Colon (tissue), 2 donors: ENCODE results near the gene RILPL1.
"Not testable (repeated sequence)": the region's sequence is repeated elsewhere in the genome, so short reads cannot be mapped to it uniquely, and the experiment has no call there.

Source experiments
- FAIRE-seq: peaks from 2 replicates; lab custom pipeline; 2012; peaks lifted over from hg19 to GRCh38; lab: Jason Lieb, UNC
- donor health status: control.
- donor health status: control.

The RILPL1 gene

GRCh38 chr12:123492339-123493039, 41.0 kb downstream of the RILPL1 start:
- FAIRE-seq, result not testable (repeated sequence)

- no peak for FAIRE-seq
These were observed 42.0 kb downstream of the RILPL1 start for GRCh38 chr12:123491481-123491880.

DNA sequence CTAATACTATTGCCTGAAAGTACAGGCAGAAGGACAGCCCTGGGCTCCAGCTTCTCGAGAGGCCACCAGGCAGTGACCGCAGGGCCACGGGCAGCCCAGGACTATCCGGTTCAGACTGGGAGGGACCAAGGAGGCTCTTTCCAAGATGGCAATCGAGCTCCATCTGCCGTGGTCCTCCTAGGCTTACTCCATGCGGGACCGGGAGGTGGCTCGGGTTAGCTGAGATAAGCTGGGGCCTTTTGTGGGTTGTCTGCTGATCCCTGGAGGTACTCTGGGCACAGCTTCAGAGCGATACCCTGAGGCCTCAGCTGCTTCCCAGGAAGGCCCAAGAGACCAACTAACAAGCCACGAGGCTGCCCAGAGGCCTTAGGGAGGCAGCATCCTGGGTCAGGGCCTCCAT, 42.5 kb downstream of the RILPL1 start:
- no peak for FAIRE-seq

DNA sequence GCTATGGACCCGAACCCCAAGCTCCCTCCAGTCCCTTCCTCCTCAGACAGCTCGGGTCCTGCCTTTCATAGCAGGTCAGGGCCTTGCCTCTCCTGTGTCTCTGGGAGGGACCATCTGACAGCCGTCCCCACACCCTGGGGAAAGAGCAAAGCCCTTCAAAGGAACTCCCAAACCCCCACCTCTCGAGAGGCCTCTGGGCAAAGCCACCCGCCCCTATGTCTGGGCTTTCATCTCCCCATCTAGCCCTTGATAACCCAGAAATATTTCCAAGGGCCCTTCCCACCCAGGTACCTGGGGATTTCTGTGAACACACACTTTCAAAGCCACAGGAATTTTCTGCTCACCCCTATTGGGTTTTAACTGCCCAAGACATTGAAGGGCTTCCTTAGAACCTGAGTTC, 43.4 kb downstream of the RILPL1 start:
- no peak for FAIRE-seq

GRCh38 chr12:123489580-123489979, 43.9 kb downstream of the RILPL1 start:
- FAIRE-seq, result no peak

GRCh38 chr12:123488539-123489230, 44.8 kb downstream of the RILPL1 start:
- no peak for FAIRE-seq

DNA sequence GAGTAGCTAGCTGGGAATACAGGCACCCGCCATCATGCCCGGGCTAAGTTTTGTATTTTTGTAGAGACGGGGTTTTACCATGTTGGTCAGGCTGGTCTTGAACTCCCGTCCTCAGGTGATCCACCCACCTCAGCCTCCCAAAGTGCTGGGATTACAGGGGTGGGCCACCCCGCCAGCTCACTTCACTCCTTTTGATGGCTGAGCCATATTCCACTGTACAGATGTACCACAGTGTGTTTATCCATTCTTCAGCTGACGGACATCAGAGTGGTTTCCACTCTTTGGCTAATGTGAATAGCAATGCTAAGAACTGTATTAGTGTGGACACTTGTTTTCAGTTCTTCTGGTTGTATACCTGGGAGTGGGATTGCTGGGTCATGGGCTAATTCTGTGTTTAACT, 46.1 kb downstream of the RILPL1 start:
- FAIRE-seq, result no peak

GRCh38 chr12:123485756-123486155, 47.8 kb downstream of the RILPL1 start:
- no peak for FAIRE-seq

DNA sequence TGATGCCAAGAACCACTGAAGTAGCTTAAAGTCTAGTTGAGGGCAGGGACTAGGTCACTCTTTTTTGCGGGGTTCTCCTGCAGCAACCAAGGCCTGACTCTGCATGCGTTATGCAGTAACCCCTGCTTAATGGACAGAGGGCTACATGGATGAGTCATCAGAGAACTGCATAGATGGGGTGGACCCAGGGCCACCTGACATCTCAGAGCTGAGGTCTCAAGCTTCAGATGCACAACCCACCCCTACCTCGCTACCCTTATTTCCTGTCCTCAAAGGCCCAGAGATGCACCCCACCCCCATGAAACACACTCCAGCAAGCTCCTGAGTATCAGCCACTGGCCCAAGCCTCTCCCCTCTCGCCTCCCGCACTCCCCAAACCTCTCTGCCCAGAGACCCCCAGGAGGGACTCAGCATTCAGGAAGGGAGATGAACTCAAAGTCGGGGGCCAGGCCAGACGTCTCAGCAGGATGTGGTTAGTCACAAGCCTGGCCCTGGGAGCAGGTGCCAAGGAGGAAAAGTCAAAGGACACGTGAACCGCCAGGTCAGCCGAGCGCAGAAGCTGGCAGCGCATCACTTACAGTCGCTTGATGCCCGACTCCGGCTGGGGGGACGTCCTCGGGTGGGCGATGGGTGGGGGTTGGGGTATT, 49.8 kb downstream of the RILPL1 start:
- FAIRE-seq, result no peak

DNA sequence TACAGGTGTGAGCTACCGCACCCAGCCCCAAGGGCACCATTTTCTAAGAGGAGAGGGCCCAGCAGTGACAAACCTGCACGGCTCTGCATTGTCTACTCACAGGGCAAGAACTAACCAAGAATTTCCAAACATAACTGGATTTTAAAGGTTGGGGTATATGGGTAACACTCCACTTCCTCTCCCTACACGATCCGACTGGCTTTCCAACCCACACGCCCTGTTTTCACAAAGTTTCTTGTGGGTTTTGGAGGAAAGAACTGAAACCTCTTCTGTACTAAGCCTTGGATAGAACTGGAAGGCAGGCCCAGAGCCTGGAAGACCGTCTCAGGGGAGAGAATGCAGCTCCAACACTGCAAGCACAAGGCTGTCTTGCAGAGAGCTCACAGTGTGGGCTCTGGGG, 50.6 kb downstream of the RILPL1 start:
- FAIRE-seq, result no peak

DNA sequence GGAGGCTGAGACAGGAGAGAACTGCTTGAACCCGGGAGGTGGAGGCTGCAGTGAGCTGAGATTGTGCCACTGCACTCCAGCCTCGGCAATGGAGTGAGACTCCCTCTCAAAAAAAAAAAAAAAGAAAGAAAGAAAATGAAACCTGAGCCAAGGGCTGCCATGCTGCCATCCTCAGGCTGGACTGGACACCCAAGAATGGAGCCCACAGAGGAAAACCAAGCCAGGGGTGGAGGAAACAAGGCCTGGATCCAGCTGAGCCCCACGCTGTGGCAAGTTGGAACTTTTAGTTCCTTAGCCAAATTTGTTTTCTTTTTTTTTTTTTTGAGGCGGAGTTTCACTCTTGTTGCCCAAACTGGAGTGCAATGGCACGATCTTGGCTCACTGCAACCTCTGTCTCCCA, 52.3 kb downstream of the RILPL1 start:
- not testable (repeated sequence) for FAIRE-seq

DNA sequence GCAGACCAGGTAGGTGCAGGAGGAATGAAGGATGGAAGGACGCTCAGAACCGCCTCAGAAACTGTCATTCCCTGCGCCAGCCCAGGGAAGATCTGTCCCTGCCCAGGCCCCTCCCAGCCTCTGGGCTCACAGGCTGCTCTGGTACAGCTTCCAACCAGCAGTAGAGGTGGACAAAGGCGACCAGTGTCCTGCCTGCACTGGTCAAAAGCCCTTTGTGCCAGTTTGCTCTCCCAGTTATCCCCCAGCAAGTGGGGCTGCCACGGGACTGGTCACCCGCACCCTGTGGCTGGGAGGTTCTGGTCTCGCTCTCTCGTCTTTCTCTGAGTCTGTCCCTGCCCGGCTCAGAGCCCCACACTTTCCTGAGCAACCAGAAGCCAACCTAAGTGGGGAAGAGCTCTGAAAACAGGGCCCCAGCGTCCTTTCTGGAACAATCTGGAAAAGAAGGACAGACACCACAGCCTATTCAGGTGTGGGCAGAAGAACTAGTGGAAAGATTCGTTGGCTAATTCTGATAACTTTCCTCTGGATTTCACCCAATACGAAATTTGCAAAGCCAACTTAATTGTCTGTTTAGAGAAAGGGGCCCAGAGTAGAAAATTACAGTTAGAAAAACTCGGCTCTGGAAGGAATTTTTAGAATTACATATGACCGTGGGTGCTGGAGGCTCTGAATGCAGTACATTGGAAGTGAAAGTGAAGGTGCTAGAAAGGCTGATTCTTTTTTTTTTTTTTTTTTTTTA, 53.9 kb downstream of the RILPL1 start:
- no peak for FAIRE-seq

GRCh38 chr12:123478762-123479161, 54.8 kb downstream of the RILPL1 start:
- no peak for FAIRE-seq

- no peak for FAIRE-seq
These were observed 55.5 kb downstream of the RILPL1 start for GRCh38 chr12:123478069-123478468.

GRCh38 chr12:123475246-123475703, 58.2 kb downstream of the RILPL1 start:
- no peak for FAIRE-seq

GRCh38 chr12:123474485-123475245, 58.9 kb downstream of the RILPL1 start:
- no peak for FAIRE-seq

- FAIRE-seq, result no peak
These were observed 61.1 kb downstream of the RILPL1 start for GRCh38 chr12:123472438-123472849.

- no peak for FAIRE-seq
These were observed 62.0 kb downstream of the RILPL1 start for GRCh38 chr12:123471374-123472068.

DNA sequence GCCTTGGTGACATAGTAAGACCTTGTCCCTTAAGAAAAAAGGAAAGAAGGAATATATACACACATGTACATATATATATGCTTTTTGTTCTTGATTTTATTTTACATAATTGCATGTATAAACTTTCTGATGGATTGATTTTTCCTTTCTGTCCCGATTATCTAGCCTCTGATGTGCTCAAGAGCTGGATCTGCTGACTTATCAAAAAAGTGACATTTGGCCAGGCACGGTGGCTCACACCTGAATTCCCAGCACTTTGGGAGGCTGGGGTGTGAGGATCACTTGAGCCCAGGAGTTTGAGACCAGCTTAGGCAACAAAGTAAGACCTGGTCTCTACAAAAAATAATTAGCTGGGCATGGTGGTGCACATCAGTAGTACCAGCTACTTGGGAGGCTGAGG, 63.5 kb downstream of the RILPL1 start:
- FAIRE-seq, result no peak

- no peak for FAIRE-seq
These were observed 64.7 kb downstream of the RILPL1 start for GRCh38 chr12:123468786-123469185.

DNA sequence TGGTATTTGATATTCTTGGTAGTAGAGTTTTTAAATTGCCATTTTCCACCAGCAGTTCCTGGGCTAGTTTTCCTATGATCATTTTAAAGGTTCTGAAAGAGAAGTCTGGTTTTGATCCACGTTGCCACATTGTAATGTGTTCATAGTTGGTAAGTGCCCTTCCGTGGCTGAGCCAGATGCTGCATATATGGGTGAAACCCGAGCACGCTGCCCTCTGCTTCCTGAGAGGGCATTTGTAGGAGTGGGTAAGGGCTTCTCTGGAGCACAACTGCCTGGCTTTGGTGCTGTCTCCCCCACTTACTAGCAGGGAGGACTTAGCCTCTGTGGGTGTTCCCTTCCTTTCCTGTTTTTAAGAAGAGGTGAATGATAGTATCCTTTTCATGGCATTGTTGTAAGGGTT, 68.4 kb downstream of the RILPL1 start:
- no peak for FAIRE-seq
